Astrocyte (in vitro differentiated cells and primary cell): ENCODE data around the gene EN1. TPM values are rescaled to one million over a fixed set of nuclear protein-coding genes. Genes with fewer than 3 reads are reported as not detected.
A peak's percentile ranks its signal among the peaks of the same experiment; 100 is the strongest.

Experiments
- DNase-seq: peaks from one replicate; pipeline ENCODE4 v3.0.0-alpha.2; 2010; ENCODE audit warnings: low read depth
- FAIRE-seq: peaks from 2 replicates; lab custom pipeline; 2011; peaks lifted over from hg19 to GRCh38; lab: Jason Lieb, UNC
- H2AFZ ChIP-seq: 2 replicates; pipeline ENCODE4 v1.6.0; 2012; ENCODE audit warnings: low read depth, low read length, inconsistent platforms
- H3K27ac ChIP-seq: 2 replicates; pipeline ENCODE4 v1.5.1; 2011; ENCODE audit warnings: low read depth, low read length, inconsistent platforms
- H3K27me3 ChIP-seq: 2 replicates; pipeline ENCODE4 v1.6.0; 2011; ENCODE audit warnings: low read length, inconsistent platforms; ENCODE audit not compliant: insufficient read depth
- H3K36me3 ChIP-seq: 2 replicates; pipeline ENCODE4 v1.5.1; 2011; ENCODE audit warnings: low read length, inconsistent platforms; ENCODE audit not compliant: insufficient read depth
- H3K4me1 ChIP-seq: 2 replicates; pipeline ENCODE4 v1.5.1; 2011; ENCODE audit warnings: low read length, inconsistent platforms; ENCODE audit not compliant: insufficient read depth
- H3K4me2 ChIP-seq: 2 replicates; pipeline ENCODE4 v1.6.0; 2012; ENCODE audit warnings: low read length, inconsistent platforms
- H3K4me3 ChIP-seq: 2 replicates; pipeline ENCODE4 v1.5.1; 2011; ENCODE audit warnings: low read depth, mild to moderate bottlenecking, low read length, inconsistent platforms; ENCODE audit not compliant: insufficient read depth
- H3K79me2 ChIP-seq: 2 replicates; pipeline ENCODE4 v1.6.0; 2012; ENCODE audit warnings: mild to moderate bottlenecking, low read length, inconsistent platforms; ENCODE audit not compliant: insufficient read depth
- H3K9ac ChIP-seq: 2 replicates; pipeline ENCODE4 v1.6.0; 2012; ENCODE audit warnings: mild to moderate bottlenecking, low read length, inconsistent platforms
- H3K9me3 ChIP-seq: 2 replicates; pipeline ENCODE4 v1.5.1; 2012; ENCODE audit warnings: low read depth, mild to moderate bottlenecking, low read length, inconsistent platforms; ENCODE audit not compliant: insufficient read depth
- H4K20me1 ChIP-seq: 2 replicates; pipeline ENCODE4 v1.6.0; 2012; ENCODE audit warnings: low read length, inconsistent platforms; ENCODE audit not compliant: insufficient read depth
- H3K27ac Mint-ChIP-seq: one replicate; pipeline ENCODE4 v1.8.0; 2021; ENCODE audit warnings: mild to moderate bottlenecking, mixed read lengths; ENCODE audit not compliant: unreplicated experiment
- H3K27me3 Mint-ChIP-seq: one replicate; pipeline ENCODE4 v1.8.0; 2021; ENCODE audit warnings: low read depth, mixed read lengths; ENCODE audit not compliant: unreplicated experiment
- H3K36me3 Mint-ChIP-seq: one replicate; pipeline ENCODE4 v1.8.0; 2021; ENCODE audit warnings: low read depth, mixed read lengths; ENCODE audit not compliant: unreplicated experiment
- H3K4me1 Mint-ChIP-seq: one replicate; pipeline ENCODE4 v1.8.0; 2021; ENCODE audit warnings: low read depth, mixed read lengths; ENCODE audit not compliant: unreplicated experiment
- H3K4me3 Mint-ChIP-seq: one replicate; pipeline ENCODE4 v1.8.0; 2021; ENCODE audit warnings: mild to moderate bottlenecking, moderate library complexity, mixed read lengths; ENCODE audit not compliant: unreplicated experiment
- H3K9me3 Mint-ChIP-seq: one replicate; pipeline ENCODE4 v1.8.0; 2021; ENCODE audit warnings: mild to moderate bottlenecking, mixed read lengths; ENCODE audit not compliant: unreplicated experiment
- EZH2 ChIP-seq: IDR thresholded peaks from 2 replicates; pipeline ENCODE4 v1.6.1; 2012; ENCODE audit warnings: mild to moderate bottlenecking, low read length, inconsistent platforms; ENCODE audit not compliant: insufficient read depth
- total RNA-seq: library from RNA; stranded (reverse); gene quantifications from 2 replicates; pipeline ENCODE4 v1.2.1, GENCODE V29; 2021
- TF ChIP-seq, protein P1 (sequence below): IDR thresholded peaks from 2 replicates; pipeline ENCODE4 v1.5.1; 2011; ENCODE audit warnings: low read depth, mild to moderate bottlenecking, inconsistent platforms, low read length, moderate library complexity; ENCODE audit not compliant: insufficient read depth

The EN1 gene
- total RNA-seq, 1 donor from 2014 or later: 0.09 TPM

DNA sequence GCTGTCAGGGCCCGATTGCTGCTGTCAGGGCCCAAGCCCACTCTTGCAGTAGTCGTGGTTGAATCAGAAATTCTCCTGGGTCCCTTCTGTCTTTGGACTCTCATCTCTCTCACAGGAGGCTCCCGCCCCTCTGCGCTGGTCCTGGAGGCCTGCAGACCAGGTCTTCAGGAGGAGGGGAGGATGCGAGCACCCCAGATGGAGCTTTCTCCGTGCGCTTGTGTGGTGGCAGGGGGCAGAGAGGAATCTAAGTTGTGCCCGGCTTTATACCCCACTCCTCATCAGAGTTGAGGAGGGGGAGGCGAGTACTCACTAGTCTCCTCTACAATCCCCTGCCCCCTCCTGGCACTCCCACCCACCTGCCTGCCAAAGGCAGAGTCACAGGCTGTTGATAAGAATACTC is 10.4 kb downstream of the EN1 start:
- Histone ChIP-seq H3K4me1 (peaks cover 7% of the 10 kb centered on the region), H3K9ac (no peak overlapping the region), H3K27ac (no peak overlapping the region), H3K4me3 (no peak overlapping the region), H3K9me3 (no peaks in the 10 kb centered on the region), H3K36me3 (no peaks in the 10 kb centered on the region), H4K20me1 (peaks cover 11% of the 10 kb centered on the region), H2AFZ (no peak overlapping the region), H3K79me2 (peaks cover 25% of the 10 kb centered on the region), H3K27me3 (peaks cover 79% of the 10 kb centered on the region), H3K4me2 (no peak overlapping the region)
- Mint-ChIP-seq H3K9me3 (peaks cover 19% of the 10 kb centered on the region), H3K27me3 (peaks cover 92% of the 10 kb centered on the region), H3K4me3 (no peak overlapping the region), H3K36me3 (peaks cover 3% of the 10 kb centered on the region), H3K27ac (no peak overlapping the region), H3K4me1 (no peaks in the 10 kb centered on the region)
- no peak for DNase-seq
- TF ChIP-seq, protein P1, sequence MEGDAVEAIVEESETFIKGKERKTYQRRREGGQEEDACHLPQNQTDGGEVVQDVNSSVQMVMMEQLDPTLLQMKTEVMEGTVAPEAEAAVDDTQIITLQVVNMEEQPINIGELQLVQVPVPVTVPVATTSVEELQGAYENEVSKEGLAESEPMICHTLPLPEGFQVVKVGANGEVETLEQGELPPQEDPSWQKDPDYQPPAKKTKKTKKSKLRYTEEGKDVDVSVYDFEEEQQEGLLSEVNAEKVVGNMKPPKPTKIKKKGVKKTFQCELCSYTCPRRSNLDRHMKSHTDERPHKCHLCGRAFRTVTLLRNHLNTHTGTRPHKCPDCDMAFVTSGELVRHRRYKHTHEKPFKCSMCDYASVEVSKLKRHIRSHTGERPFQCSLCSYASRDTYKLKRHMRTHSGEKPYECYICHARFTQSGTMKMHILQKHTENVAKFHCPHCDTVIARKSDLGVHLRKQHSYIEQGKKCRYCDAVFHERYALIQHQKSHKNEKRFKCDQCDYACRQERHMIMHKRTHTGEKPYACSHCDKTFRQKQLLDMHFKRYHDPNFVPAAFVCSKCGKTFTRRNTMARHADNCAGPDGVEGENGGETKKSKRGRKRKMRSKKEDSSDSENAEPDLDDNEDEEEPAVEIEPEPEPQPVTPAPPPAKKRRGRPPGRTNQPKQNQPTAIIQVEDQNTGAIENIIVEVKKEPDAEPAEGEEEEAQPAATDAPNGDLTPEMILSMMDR: no peak
- TF ChIP-seq EZH2: no peak
- no peak for FAIRE-seq

- Histone ChIP-seq H3K79me2 (peaks cover 21% of the 10 kb centered on the region), H3K9me3 (no peaks in the 10 kb centered on the region), H3K27ac (no peak overlapping the region), H3K4me2 (peak overlapping the region; percentile 87), H3K4me1 (peaks cover 7% of the 10 kb centered on the region), H3K9ac (no peak overlapping the region), H2AFZ (peak overlapping the region; percentile 77), H3K36me3 (no peaks in the 10 kb centered on the region), H3K4me3 (peak overlapping the region; percentile 48), H3K27me3 (peaks cover 74% of the 10 kb centered on the region), H4K20me1 (peaks cover 11% of the 10 kb centered on the region)
- Mint-ChIP-seq H3K27me3 (peaks cover 94% of the 10 kb centered on the region), H3K36me3 (peaks cover 3% of the 10 kb centered on the region), H3K4me3 (peak overlapping the region; percentile 82), H3K27ac (peak overlapping the region; percentile 66), H3K9me3 (peaks cover 19% of the 10 kb centered on the region), H3K4me1 (no peaks in the 10 kb centered on the region)
- no peak for FAIRE-seq
- DNase-seq: no peak
- TF ChIP-seq, protein P1: no peak
- peak; percentile 5 for TF ChIP-seq EZH2
Observed at GRCh38 chr2:118836411-118836930, 11.0 kb downstream of the EN1 start.

- peaks cover 93% of the 10 kb centered on the region for H3K27me3 Mint-ChIP-seq
- peaks cover 16% of the 10 kb centered on the region for H3K9me3 Mint-ChIP-seq
- Histone ChIP-seq H3K4me1 (peaks cover 7% of the 10 kb centered on the region), H3K36me3 (no peaks in the 10 kb centered on the region), H3K9me3 (no peaks in the 10 kb centered on the region), H3K4me2 (peak overlapping the region; percentile 87), H2AFZ (peak overlapping the region; percentile 77), H3K9ac (peak overlapping the region; percentile 51), H3K79me2 (peaks cover 15% of the 10 kb centered on the region), H3K27ac (no peak overlapping the region), H3K4me3 (peak overlapping the region; percentile 48), H4K20me1 (peaks cover 6% of the 10 kb centered on the region), H3K27me3 (peaks cover 69% of the 10 kb centered on the region)
- no peaks in the 10 kb centered on the region for H3K4me1 Mint-ChIP-seq
- DNase-seq (no peak), FAIRE-seq (no peak)
- H3K36me3 Mint-ChIP-seq: peaks cover 3% of the 10 kb centered on the region
- TF ChIP-seq EZH2: peak; percentile 4
- TF ChIP-seq, protein P1: no peak
- peak overlapping the region; percentile 82 for H3K4me3 Mint-ChIP-seq
- H3K27ac Mint-ChIP-seq: peak overlapping the region; percentile 66
Observed at GRCh38 chr2:118835746-118836410, 11.6 kb downstream of the EN1 start.
